Upper lobe of right lung (tissue), 1 donor: ENCODE results near the gene UNC50. TPM values are rescaled to one million over a fixed set of nuclear protein-coding genes. Genes with fewer than 3 reads are reported as not detected.
A peak's percentile ranks its signal among the peaks of the same experiment; 100 is the strongest.

Source experiments
- ATAC-seq: fragments of 200-7000 bp; cut with Tn5 transposase; one replicate; pipeline ENCODE4 v1.9.1; 2020; ENCODE audit warnings: mild to moderate bottlenecking, moderate library complexity
- DNase-seq: peaks from one replicate; pipeline ENCODE4 v3.0.0-alpha.2; 2020
- H3K27ac ChIP-seq: fragments of 200-600 bp; one replicate; pipeline ENCODE4 v1.8.0; 2022
- H3K27me3 ChIP-seq: fragments of 200-600 bp; one replicate; pipeline ENCODE4 v1.8.0; 2022; ENCODE audit warnings: mild to moderate bottlenecking
- H3K36me3 ChIP-seq: fragments of 200-600 bp; one replicate; pipeline ENCODE4 v1.8.0; 2022
- H3K4me1 ChIP-seq: fragments of 200-600 bp; one replicate; pipeline ENCODE4 v1.8.0; 2022
- H3K4me3 ChIP-seq: fragments of 200-600 bp; one replicate; pipeline ENCODE4 v1.8.0; 2022; ENCODE audit warnings: mild to moderate bottlenecking
- H3K9me3 ChIP-seq: fragments of 200-600 bp; one replicate; pipeline ENCODE4 v1.8.0; 2022
- CTCF ChIP-seq: fragments of 200-600 bp; IDR thresholded peaks from one replicate; pipeline ENCODE4 v1.8.0; 2022; ENCODE audit warnings: antibody characterized with exemption
- intact Hi-C: fragments of 100-400 bp; cut with DNase I; formaldehyde crosslinking; loops from one replicate; pipeline ENCODE4 v1.11.0; 2022
- total RNA-seq: library from RNA; stranded (reverse); fragmentation: NEBNext Ultra II Directional; extraction: Animal tissue kit (Norgen Biotek cat#: 25700); gene quantifications from one replicate; pipeline ENCODE4 v1.2.1, GENCODE V29; 2021
- donor health status: DM: no; HTN: yes; CAD: no; lungs with severe emphysema.

Gene UNC50
- total RNA-seq, 1 donor from 2014 or later: 53.4 TPM

- H3K9me3 ChIP-seq: no peaks in the 10 kb centered on the region
- DNase-seq (no peak), ATAC-seq (no peak)
- H3K27ac ChIP-seq: no peak overlapping the region
- TF ChIP-seq CTCF: no peak
- H3K4me1 ChIP-seq: no peaks in the 10 kb centered on the region
- H3K27me3 ChIP-seq: no peaks in the 10 kb centered on the region
- intact Hi-C loops: no loop called here
- no peak overlapping the region for H3K4me3 ChIP-seq
- H3K36me3 ChIP-seq: peaks cover 85% of the 10 kb centered on the region
Observed at GRCh38 chr2:98637401-98638147, 29.2 kb downstream of the UNC50 start.

GRCh38 chr2:98643496-98644100 lies 35.2 kb downstream of the UNC50 start:
- no peaks in the 10 kb centered on the region for H3K27me3 ChIP-seq
- TF ChIP-seq CTCF: no peak
- H3K27ac ChIP-seq: no peak overlapping the region
- DNase-seq: no peak
- H3K4me1 ChIP-seq: no peaks in the 10 kb centered on the region
- H3K36me3 ChIP-seq: peaks cover 64% of the 10 kb centered on the region
- no peak overlapping the region for H3K4me3 ChIP-seq
- no peak for ATAC-seq
- no peaks in the 10 kb centered on the region for H3K9me3 ChIP-seq
- intact Hi-C loops: no loop called here

- Histone ChIP-seq H3K9me3 (no peaks in the 10 kb centered on the region), H3K4me3 (no peak overlapping the region), H3K4me1 (no peaks in the 10 kb centered on the region), H3K27me3 (no peaks in the 10 kb centered on the region), H3K36me3 (peaks cover 44% of the 10 kb centered on the region), H3K27ac (no peak overlapping the region)
- no peak for DNase-seq
- ATAC-seq: no peak
- no peak for TF ChIP-seq CTCF
- intact Hi-C loops: no loop called here
Observed at GRCh38 chr2:98647636-98648035, 39.2 kb downstream of the UNC50 start.

GRCh38 chr2:98648451-98648850 lies 40.1 kb downstream of the UNC50 start:
- intact Hi-C loops: no loop called here
- H3K4me1 ChIP-seq: no peaks in the 10 kb centered on the region
- peaks cover 36% of the 10 kb centered on the region for H3K36me3 ChIP-seq
- no peak overlapping the region for H3K27ac ChIP-seq
- ATAC-seq (no peak), DNase-seq (no peak)
- TF ChIP-seq CTCF: no peak
- H3K27me3 ChIP-seq: no peaks in the 10 kb centered on the region
- H3K9me3 ChIP-seq: no peaks in the 10 kb centered on the region
- H3K4me3 ChIP-seq: no peak overlapping the region

- ATAC-seq (peak; percentile 100), DNase-seq (no peak)
- H3K27ac ChIP-seq: no peak overlapping the region
- TF ChIP-seq CTCF: peak; percentile 99
- intact Hi-C loops: no loop called here
- H3K36me3 ChIP-seq: peaks cover 32% of the 10 kb centered on the region
- H3K4me1 ChIP-seq: no peaks in the 10 kb centered on the region
- H3K9me3 ChIP-seq: no peaks in the 10 kb centered on the region
- no peaks in the 10 kb centered on the region for H3K27me3 ChIP-seq
- no peak overlapping the region for H3K4me3 ChIP-seq
Observed at GRCh38 chr2:98649135-98649991, 41.0 kb downstream of the UNC50 start.
